ENCODE measurements around the gene FAN1.

Gene FAN1

GRCh38 chr15:30919877-30920550, 16.3 kb downstream of the FAN1 start:
- FAIRE-seq (no peak), DNase-seq (ENCODE audit: insufficient read length, low spot score) (no peak)
- no peak for TF ChIP-seq CTCF (IDR thresholded peaks at IDR 0.05; ENCODE audit: insufficient read depth, missing control alignments)

- no peak for TF ChIP-seq CTCF (IDR thresholded peaks at IDR 0.05; ENCODE audit: insufficient read depth, missing control alignments)
- DNase-seq (ENCODE audit: insufficient read length, low spot score) = no peak
- no peak for FAIRE-seq
Observed at GRCh38 chr15:30921106-30921505, 17.4 kb downstream of the FAN1 start.

- no peak for TF ChIP-seq CTCF (IDR thresholded peaks at IDR 0.05; ENCODE audit: insufficient read depth, missing control alignments)
- FAIRE-seq = no peak
- DNase-seq (ENCODE audit: insufficient read length, low spot score) = no peak
Observed at GRCh38 chr15:30921781-30922479, 18.2 kb downstream of the FAN1 start.

GRCh38 chr15:30922480-30923311, 19.0 kb downstream of the FAN1 start:
- FAIRE-seq = no peak
- TF ChIP-seq CTCF (IDR thresholded peaks at IDR 0.05; ENCODE audit: insufficient read depth, missing control alignments) = no peak
- no peak for DNase-seq (ENCODE audit: insufficient read length, low spot score)

GRCh38 chr15:30923429-30923828, 19.7 kb downstream of the FAN1 start:
- FAIRE-seq (no peak), DNase-seq (ENCODE audit: insufficient read length, low spot score) (no peak)
- TF ChIP-seq CTCF (IDR thresholded peaks at IDR 0.05; ENCODE audit: insufficient read depth, missing control alignments) = no peak

- no peak for TF ChIP-seq CTCF (IDR thresholded peaks at IDR 0.05; ENCODE audit: insufficient read depth, missing control alignments)
- DNase-seq (ENCODE audit: insufficient read length, low spot score) (no peak), FAIRE-seq (no peak)
Observed at GRCh38 chr15:30924353-30924752, 20.6 kb downstream of the FAN1 start.
